ENCODE measurements around the gene ABI1.

ABI1 gene

DNA sequence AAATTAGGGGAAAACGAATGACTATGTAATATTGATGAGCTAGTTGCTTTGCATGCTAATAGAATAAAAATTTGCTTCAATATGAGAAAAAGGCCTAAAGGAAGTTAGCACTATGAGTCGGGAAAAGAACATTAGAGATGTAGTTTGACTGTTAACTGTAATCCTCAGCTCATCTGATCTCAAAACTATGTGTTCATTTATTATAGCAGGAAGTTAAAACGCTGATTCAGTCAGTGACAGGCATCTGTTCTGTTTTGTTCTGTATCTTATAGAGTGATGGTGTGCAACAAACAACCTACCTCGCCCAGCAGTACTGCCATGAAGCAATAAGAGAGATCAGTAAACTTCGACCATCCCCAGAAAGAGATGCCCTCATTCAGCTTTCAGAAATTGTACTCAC lies 114.7 kb downstream of the ABI1 start:
- Histone ChIP-seq H3K27me3 (ENCODE audit: insufficient read depth, poor library complexity, severe bottlenecking) (no peaks in the 10 kb centered on the region), H3K27ac (replicated peaks) (no peak overlapping the region), H3K4me3 (replicated peaks; ENCODE audit: insufficient read depth, low read length) (no peak overlapping the region)
- TF ChIP-seq GABPA (IDR thresholded peaks at IDR 0.05; ENCODE audit: low read depth) (no peak), POLR2AphosphoS5 (IDR thresholded peaks at IDR 0.05; ENCODE audit: low read depth) (no peak), SPI1 (IDR thresholded peaks at IDR 0.05; ENCODE audit: borderline replicate concordance, low read depth) (no peak)
- TF ChIP-seq, protein P1, sequence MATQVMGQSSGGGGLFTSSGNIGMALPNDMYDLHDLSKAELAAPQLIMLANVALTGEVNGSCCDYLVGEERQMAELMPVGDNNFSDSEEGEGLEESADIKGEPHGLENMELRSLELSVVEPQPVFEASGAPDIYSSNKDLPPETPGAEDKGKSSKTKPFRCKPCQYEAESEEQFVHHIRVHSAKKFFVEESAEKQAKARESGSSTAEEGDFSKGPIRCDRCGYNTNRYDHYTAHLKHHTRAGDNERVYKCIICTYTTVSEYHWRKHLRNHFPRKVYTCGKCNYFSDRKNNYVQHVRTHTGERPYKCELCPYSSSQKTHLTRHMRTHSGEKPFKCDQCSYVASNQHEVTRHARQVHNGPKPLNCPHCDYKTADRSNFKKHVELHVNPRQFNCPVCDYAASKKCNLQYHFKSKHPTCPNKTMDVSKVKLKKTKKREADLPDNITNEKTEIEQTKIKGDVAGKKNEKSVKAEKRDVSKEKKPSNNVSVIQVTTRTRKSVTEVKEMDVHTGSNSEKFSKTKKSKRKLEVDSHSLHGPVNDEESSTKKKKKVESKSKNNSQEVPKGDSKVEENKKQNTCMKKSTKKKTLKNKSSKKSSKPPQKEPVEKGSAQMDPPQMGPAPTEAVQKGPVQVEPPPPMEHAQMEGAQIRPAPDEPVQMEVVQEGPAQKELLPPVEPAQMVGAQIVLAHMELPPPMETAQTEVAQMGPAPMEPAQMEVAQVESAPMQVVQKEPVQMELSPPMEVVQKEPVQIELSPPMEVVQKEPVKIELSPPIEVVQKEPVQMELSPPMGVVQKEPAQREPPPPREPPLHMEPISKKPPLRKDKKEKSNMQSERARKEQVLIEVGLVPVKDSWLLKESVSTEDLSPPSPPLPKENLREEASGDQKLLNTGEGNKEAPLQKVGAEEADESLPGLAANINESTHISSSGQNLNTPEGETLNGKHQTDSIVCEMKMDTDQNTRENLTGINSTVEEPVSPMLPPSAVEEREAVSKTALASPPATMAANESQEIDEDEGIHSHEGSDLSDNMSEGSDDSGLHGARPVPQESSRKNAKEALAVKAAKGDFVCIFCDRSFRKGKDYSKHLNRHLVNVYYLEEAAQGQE (IDR thresholded peaks at IDR 0.05; ENCODE audit: insufficient replicate concordance, low read depth) = no peak
- TF ChIP-seq, protein P2, sequence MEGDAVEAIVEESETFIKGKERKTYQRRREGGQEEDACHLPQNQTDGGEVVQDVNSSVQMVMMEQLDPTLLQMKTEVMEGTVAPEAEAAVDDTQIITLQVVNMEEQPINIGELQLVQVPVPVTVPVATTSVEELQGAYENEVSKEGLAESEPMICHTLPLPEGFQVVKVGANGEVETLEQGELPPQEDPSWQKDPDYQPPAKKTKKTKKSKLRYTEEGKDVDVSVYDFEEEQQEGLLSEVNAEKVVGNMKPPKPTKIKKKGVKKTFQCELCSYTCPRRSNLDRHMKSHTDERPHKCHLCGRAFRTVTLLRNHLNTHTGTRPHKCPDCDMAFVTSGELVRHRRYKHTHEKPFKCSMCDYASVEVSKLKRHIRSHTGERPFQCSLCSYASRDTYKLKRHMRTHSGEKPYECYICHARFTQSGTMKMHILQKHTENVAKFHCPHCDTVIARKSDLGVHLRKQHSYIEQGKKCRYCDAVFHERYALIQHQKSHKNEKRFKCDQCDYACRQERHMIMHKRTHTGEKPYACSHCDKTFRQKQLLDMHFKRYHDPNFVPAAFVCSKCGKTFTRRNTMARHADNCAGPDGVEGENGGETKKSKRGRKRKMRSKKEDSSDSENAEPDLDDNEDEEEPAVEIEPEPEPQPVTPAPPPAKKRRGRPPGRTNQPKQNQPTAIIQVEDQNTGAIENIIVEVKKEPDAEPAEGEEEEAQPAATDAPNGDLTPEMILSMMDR (IDR thresholded peaks at IDR 0.05; ENCODE audit: insufficient read depth, low read length) = no peak
- no peak for DNase-seq (ENCODE audit: low read depth in 1 of 2, low spot score in 1 of 2)

DNA sequence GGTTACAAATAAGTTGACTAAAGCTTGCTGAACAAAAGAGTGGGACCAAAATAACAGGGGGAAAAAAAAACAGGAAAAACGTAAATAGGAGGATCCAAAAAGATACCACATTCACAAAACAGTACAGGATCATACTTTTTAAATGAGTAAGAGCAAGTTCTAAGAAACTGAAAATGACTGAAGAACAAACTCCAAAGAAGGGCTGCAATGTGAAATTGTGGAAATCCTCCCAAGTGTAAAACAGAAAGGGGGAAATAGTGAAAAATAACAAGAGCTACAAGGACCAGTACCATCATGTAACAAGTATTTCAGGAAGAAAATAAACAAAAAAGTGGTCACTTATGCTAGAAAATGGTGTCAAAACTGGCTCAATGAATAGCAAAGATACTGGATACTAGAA lies 116.9 kb downstream of the ABI1 start:
- H3K4me3 ChIP-seq (replicated peaks; ENCODE audit: insufficient read depth, low read length) = no peak overlapping the region
- DNase-seq (ENCODE audit: low read depth in 1 of 2, low spot score in 1 of 2) = no peak
- TF ChIP-seq, protein P2 (IDR thresholded peaks at IDR 0.05; ENCODE audit: insufficient read depth, low read length) = no peak
- TF ChIP-seq SPI1 (IDR thresholded peaks at IDR 0.05; ENCODE audit: borderline replicate concordance, low read depth) = no peak
- no peak for TF ChIP-seq POLR2AphosphoS5 (IDR thresholded peaks at IDR 0.05; ENCODE audit: low read depth)
- TF ChIP-seq, protein P1 (IDR thresholded peaks at IDR 0.05; ENCODE audit: insufficient replicate concordance, low read depth) = no peak
- TF ChIP-seq GABPA (IDR thresholded peaks at IDR 0.05; ENCODE audit: low read depth) = no peak

DNA sequence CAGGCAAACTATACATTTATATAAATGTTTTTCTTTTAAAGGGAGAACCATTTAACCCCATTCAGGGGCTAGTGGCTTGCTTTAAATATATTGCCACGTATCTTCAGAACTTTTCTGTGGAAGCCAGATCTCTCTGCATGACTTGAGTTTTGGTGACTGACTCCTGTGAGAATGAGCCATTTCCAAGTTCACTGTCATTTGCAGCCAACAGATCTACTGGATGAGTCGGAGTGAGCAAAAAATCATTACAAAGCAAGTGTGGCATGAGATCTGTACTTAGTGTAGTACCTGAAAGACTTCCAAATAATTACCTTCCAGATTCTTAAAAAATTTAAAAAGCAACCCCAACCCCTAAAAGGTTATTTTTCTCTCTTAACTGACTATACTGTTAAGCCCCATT lies 117.7 kb downstream of the ABI1 start:
- H3K4me3 ChIP-seq (replicated peaks; ENCODE audit: insufficient read depth, low read length) = no peak overlapping the region
- no peak for DNase-seq (ENCODE audit: low read depth in 1 of 2, low spot score in 1 of 2)
- TF ChIP-seq, protein P2 (IDR thresholded peaks at IDR 0.05; ENCODE audit: insufficient read depth, low read length) = no peak
- no peak for TF ChIP-seq GABPA (IDR thresholded peaks at IDR 0.05; ENCODE audit: low read depth)
- no peak for TF ChIP-seq SPI1 (IDR thresholded peaks at IDR 0.05; ENCODE audit: borderline replicate concordance, low read depth)
- TF ChIP-seq POLR2AphosphoS5 (IDR thresholded peaks at IDR 0.05; ENCODE audit: low read depth) = no peak
- TF ChIP-seq, protein P1 (IDR thresholded peaks at IDR 0.05; ENCODE audit: insufficient replicate concordance, low read depth) = no peak
- H3K27me3 ChIP-seq (ENCODE audit: insufficient read depth, poor library complexity, severe bottlenecking) = no peaks in the 10 kb centered on the region
- H3K27ac ChIP-seq (replicated peaks) = no peak overlapping the region

More for the DNA sequence above, 116.9 kb downstream of the ABI1 start:
- no peaks in the 10 kb centered on the region for H3K27me3 ChIP-seq (ENCODE audit: insufficient read depth, poor library complexity, severe bottlenecking)
- H3K27ac ChIP-seq (replicated peaks) = no peak overlapping the region

All from HL-60 (cell line).